PC-9 (cell line): ENCODE measurements around the gene TMCC2. TPM values are rescaled to one million over a fixed set of nuclear protein-coding genes. Genes with fewer than 3 reads are reported as not detected.

ENCODE experiments used
- BruUV-seq: library from RNA; stranded (reverse); fragments of 400-500 nt; replicated peaks from 2 replicates; lab custom pipeline; 2021; lab: Mats Ljungman, UMichigan
- CTCF ChIA-PET: fragments of 300-600 bp; sonication (Branson Sonifier 250); formaldehyde crosslinking; loops from one replicate; lab custom pipeline; 2022; ENCODE audit warnings: antibody characterized with exemption; lab: Charles Lee
- POLR2A ChIA-PET: fragments of 300-600 bp; sonication (Branson Sonifier 250); formaldehyde crosslinking; loops from one replicate; lab custom pipeline; 2022; ENCODE audit warnings: antibody characterized with exemption; ENCODE audit not compliant: unreplicated experiment; lab: Charles Lee
- DNase-seq, 2 experiments: peaks; one replicate each; pipeline versions ENCODE4 v3.0.0 to v3.0.0-alpha.2; 2015 to 2022; ENCODE audit warnings: mixed read lengths in 1 of 2
- H2AFZ ChIP-seq: fragments of 200-600 bp; sonication (generic); 2 replicates; pipeline ENCODE4 v1.8.1; 2017; ENCODE audit warnings: antibody characterized with exemption
- H3F3A ChIP-seq: fragments of 200-600 bp; sonication (generic); 2 replicates; pipeline ENCODE4 v1.8.1; 2017; ENCODE audit warnings: antibody characterized with exemption, mild to moderate bottlenecking, low read depth; ENCODE audit not compliant: insufficient read depth
- H3K27ac ChIP-seq: fragments of 200-600 bp; sonication (generic); 2 replicates; pipeline ENCODE4 v1.6.1; 2016; ENCODE audit warnings: mixed run types
- H3K27me3 ChIP-seq: fragments of 200-600 bp; sonication (generic); 2 replicates; pipeline ENCODE4 v1.6.1; 2016; ENCODE audit warnings: low read depth, mixed run types; ENCODE audit not compliant: insufficient read depth
- H3K36me3 ChIP-seq: fragments of 200-600 bp; sonication (generic); 2 replicates; pipeline ENCODE4 v1.6.1; 2016; ENCODE audit warnings: low read depth, mixed run types
- H3K4me1 ChIP-seq: fragments of 200-600 bp; sonication (generic); replicated peaks from 2 replicates; pipeline ENCODE4 v1.6.1; 2016; ENCODE audit warnings: mixed run types; ENCODE audit not compliant: insufficient read depth
- H3K4me2 ChIP-seq: fragments of 200-600 bp; sonication (generic); 2 replicates; pipeline ENCODE4 v1.6.1; 2017; ENCODE audit warnings: mixed run types
- H3K4me3 ChIP-seq: fragments of 200-600 bp; sonication (generic); 2 replicates; pipeline ENCODE4 v1.6.1; 2016; ENCODE audit warnings: mixed run types
- H3K79me2 ChIP-seq: fragments of 200-600 bp; sonication (generic); 2 replicates; pipeline ENCODE4 v1.6.1; 2017; ENCODE audit warnings: low read depth, mixed run types
- H3K9me2 ChIP-seq: fragments of 200-600 bp; sonication (generic); 2 replicates; pipeline ENCODE4 v1.8.1; 2017; ENCODE audit warnings: mild to moderate bottlenecking; ENCODE audit not compliant: insufficient read depth
- H3K9me3 ChIP-seq: fragments of 200-600 bp; sonication (generic); 2 replicates; pipeline ENCODE4 v1.8.1; 2016; ENCODE audit warnings: low read depth; ENCODE audit not compliant: insufficient read depth
- H4K20me1 ChIP-seq: fragments of 200-600 bp; sonication (generic); 2 replicates; pipeline ENCODE4 v1.8.1; 2017; ENCODE audit not compliant: insufficient read depth
- EZH2 ChIP-seq: fragments of 200-600 bp; sonication (generic); IDR thresholded peaks from 2 replicates; pipeline ENCODE4 v1.8.0; 2017; ENCODE audit warnings: antibody characterized with exemption, low read depth
- intact Hi-C: fragments of 100-400 bp; cut with micrococcal nuclease; formaldehyde crosslinking; loops from one replicate; pipeline ENCODE4 v1.10.0; 2022; ENCODE audit not compliant: unreplicated experiment
- total RNA-seq: library from RNA; stranded (reverse); gene quantifications from 2 replicates; pipeline ENCODE4 v1.2.3, GENCODE V29; 2021
- TF ChIP-seq, protein P1 (sequence below): fragments of 200-600 bp; sonication (generic); conservative IDR thresholded peaks from 2 replicates; pipeline ENCODE4 v1.6.1; 2017; ENCODE audit warnings: mixed run types, antibody characterized with exemption, mild to moderate bottlenecking, moderate library complexity

TMCC2 gene
- total RNA-seq, 1 experiment from 2014 or later: 0.79 TPM

DNA sequence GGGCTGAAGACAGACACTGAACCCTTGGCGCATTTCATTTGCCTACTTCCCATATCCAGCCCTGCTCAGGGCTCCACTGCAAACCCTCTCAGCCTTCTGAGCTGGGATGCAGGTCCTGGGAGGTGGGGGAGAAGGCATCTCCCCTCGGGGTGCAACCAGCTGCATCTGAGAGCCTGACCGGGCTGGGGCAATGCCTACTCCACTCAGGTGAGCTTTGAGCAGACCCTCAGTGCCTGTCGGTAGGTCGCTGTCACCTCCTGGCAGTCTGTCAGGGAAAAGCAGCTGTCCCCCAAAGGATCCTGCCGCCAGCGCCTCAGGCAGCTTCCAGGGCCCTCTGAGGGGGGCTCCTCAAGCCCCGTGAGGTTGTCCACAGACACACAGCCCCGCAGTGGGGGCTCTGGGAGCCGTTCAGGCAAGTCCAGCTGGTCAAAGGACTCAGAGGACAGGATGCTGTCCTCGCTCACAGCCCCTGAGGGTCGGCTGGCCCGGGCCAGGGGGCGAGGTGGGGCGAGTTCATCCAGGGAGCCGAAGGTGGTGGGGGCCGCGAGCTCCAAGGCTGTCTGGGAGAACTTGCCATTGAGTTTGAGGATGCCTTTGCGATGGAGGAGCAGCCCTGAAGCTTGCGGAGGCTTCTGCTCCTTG lies 75.6 kb downstream of the TMCC2 start:
- Histone ChIP-seq H3K4me2 (no peak overlapping the region), H3K4me1 (peaks cover 37% of the 10 kb centered on the region), H4K20me1 (no peaks in the 10 kb centered on the region), H3K27ac (no peak overlapping the region), H3K9me3 (no peaks in the 10 kb centered on the region), H3K27me3 (no peaks in the 10 kb centered on the region), H3K36me3 (no peaks in the 10 kb centered on the region), H3K79me2 (no peaks in the 10 kb centered on the region), H3K9me2 (no peaks in the 10 kb centered on the region), H3K4me3 (no peak overlapping the region), H3F3A (peaks cover 10% of the 10 kb centered on the region; the same call in 1 of the 2 replicates), H2AFZ (no peak overlapping the region)
- DNase-seq: no peak
- POLR2A ChIA-PET: no interaction called here
- intact Hi-C loops: no loop called here
- CTCF ChIA-PET: interaction anchor here (0.9 kb wide), 1 partner anchor 15 kb away, joined by 4 read pairs; no protein-coding TSS in a partner anchor
- no TSS peak for BruUV-seq
- TF ChIP-seq EZH2: no peak
- TF ChIP-seq, protein P1, sequence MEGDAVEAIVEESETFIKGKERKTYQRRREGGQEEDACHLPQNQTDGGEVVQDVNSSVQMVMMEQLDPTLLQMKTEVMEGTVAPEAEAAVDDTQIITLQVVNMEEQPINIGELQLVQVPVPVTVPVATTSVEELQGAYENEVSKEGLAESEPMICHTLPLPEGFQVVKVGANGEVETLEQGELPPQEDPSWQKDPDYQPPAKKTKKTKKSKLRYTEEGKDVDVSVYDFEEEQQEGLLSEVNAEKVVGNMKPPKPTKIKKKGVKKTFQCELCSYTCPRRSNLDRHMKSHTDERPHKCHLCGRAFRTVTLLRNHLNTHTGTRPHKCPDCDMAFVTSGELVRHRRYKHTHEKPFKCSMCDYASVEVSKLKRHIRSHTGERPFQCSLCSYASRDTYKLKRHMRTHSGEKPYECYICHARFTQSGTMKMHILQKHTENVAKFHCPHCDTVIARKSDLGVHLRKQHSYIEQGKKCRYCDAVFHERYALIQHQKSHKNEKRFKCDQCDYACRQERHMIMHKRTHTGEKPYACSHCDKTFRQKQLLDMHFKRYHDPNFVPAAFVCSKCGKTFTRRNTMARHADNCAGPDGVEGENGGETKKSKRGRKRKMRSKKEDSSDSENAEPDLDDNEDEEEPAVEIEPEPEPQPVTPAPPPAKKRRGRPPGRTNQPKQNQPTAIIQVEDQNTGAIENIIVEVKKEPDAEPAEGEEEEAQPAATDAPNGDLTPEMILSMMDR: no peak

DNA sequence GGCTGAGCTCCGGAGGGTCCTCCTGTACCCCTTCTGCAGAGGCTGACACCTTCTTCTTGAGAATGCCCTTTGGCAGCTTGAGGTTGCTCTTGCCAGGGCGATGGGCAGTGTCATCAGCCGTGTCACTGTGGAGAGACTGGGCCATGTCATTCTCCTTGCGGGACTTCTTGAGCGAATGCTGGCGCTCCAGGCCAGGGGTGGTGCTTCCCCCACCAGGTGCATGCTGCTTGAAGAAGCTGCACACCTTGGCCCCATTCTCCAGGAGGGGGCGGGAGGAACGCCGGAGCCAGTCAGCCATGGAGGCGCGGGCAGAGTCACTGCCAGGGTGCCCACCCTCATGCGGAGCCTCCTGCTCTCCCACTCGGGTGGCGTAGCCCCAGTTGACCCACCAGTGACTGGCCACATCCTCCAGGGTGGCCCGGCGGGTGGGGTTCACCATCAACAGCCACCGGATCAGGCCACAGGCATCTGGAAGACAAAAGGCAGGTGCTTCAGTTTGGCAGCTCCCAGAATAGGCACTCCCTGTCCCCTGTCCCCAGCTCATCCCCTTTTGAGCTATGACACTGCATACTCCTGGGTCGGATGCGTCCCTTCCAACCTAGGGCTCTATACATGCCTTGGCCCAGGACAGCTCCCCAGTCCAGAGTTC lies 76.4 kb downstream of the TMCC2 start:
- no peaks in the 10 kb centered on the region for H4K20me1 ChIP-seq
- no peak overlapping the region for H3K4me2 ChIP-seq
- ChIA-PET POLR2A (no interaction called here), CTCF (interaction anchor here (0.9 kb wide), 1 partner anchor 14 kb away, joined by 4 read pairs; no protein-coding TSS in a partner anchor)
- TF ChIP-seq, protein P1: no peak
- no peak for TF ChIP-seq EZH2
- DNase-seq: no peak
- H3K9me3 ChIP-seq: no peaks in the 10 kb centered on the region
- intact Hi-C loops: no loop called here
- H3K27me3 ChIP-seq: no peaks in the 10 kb centered on the region
- no peaks in the 10 kb centered on the region for H3K79me2 ChIP-seq
- peaks cover 29% of the 10 kb centered on the region for H3K4me1 ChIP-seq
- no peaks in the 10 kb centered on the region for H3K36me3 ChIP-seq
- peaks cover 6% of the 10 kb centered on the region; the same call in 1 of the 2 replicates for H3F3A ChIP-seq
- no peak overlapping the region for H3K27ac ChIP-seq
- no peaks in the 10 kb centered on the region for H3K9me2 ChIP-seq
- no peak overlapping the region for H3K4me3 ChIP-seq
- H2AFZ ChIP-seq: no peak overlapping the region
- BruUV-seq: no TSS peak

GRCh38 chr1:205304695-205305070 lies 76.9 kb downstream of the TMCC2 start:
- peaks cover 27% of the 10 kb centered on the region for H3K4me1 ChIP-seq
- no peak overlapping the region for H3K27ac ChIP-seq
- no peak overlapping the region for H3K4me3 ChIP-seq
- CTCF ChIA-PET: interaction anchor here (0.9 kb wide), 1 partner anchor 13 kb away, joined by 4 read pairs; no protein-coding TSS in a partner anchor
- intact Hi-C loops: no loop called here
- no peak overlapping the region for H2AFZ ChIP-seq
- no peaks in the 10 kb centered on the region for H3K9me3 ChIP-seq
- TF ChIP-seq EZH2: no peak
- TF ChIP-seq, protein P1: no peak
- peaks cover 6% of the 10 kb centered on the region; the same call in 1 of the 2 replicates for H3F3A ChIP-seq
- no peak for DNase-seq
- no peaks in the 10 kb centered on the region for H3K36me3 ChIP-seq
- no peaks in the 10 kb centered on the region for H3K9me2 ChIP-seq
- H4K20me1 ChIP-seq: no peaks in the 10 kb centered on the region
- no TSS peak for BruUV-seq
- POLR2A ChIA-PET: no interaction called here
- H3K27me3 ChIP-seq: no peaks in the 10 kb centered on the region
- H3K4me2 ChIP-seq: no peak overlapping the region
- H3K79me2 ChIP-seq: no peaks in the 10 kb centered on the region
